ENCODE results near the gene SLC35F4. TPM values are rescaled to one million over a fixed set of nuclear protein-coding genes. Genes with fewer than 3 reads are reported as not detected.

Gene SLC35F4
- total RNA-seq, 2 experiments from 2014 or later = not detected

- no peaks in the 10 kb centered on the region for H3K9me3 Mint-ChIP-seq
- H3K27ac Mint-ChIP-seq = no peak overlapping the region
- no peaks in the 10 kb centered on the region for H3K36me3 Mint-ChIP-seq
- H3K4me3 Mint-ChIP-seq = no peak overlapping the region
- H3K4me1 Mint-ChIP-seq (ENCODE audit: low read depth) = no peaks in the 10 kb centered on the region
- intact Hi-C loops (cut with micrococcal nuclease) = loop anchor here (2.0 kb wide), 1 partner anchor 380 kb away; no protein-coding TSS in a partner anchor
- H3K27me3 Mint-ChIP-seq = no peaks in the 10 kb centered on the region
- DNase-seq = no peak
- ChIA-PET POLR2A (no interaction called here), CTCF (interaction anchor here (1.1 kb wide), 1 partner anchor 9 kb away, joined by 5 read pairs; no protein-coding TSS in a partner anchor)
Observed at GRCh38 chr14:57692671-57693070, 173.2 kb downstream of the SLC35F4 start.

DNA sequence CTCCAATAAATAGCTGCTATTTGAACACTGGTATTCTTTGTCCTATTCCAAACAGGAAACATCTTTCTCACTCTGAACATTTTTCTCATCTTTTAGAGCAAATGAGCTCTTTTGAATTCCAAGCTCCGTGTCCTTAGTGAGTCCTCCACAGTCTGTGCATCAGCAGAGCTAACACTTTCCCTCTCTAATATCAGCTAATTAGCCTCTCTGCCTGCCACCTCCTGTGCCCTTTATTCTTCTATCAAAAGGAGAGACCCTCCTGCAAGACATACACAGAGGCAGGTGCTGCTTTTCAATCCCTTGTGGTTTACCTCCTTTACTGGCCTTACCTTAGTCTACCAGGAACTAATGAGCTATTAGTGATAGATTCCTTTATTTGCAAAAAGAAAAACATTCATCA lies 178.5 kb downstream of the SLC35F4 start:
- Mint-ChIP-seq H3K9me3 (no peaks in the 10 kb centered on the region), H3K36me3 (no peaks in the 10 kb centered on the region)
- intact Hi-C loops (cut with micrococcal nuclease) = no loop called here

GRCh38 chr14:57686304-57686703 lies 179.6 kb downstream of the SLC35F4 start:
- no peaks in the 10 kb centered on the region for H3K27me3 Mint-ChIP-seq
- no peak for DNase-seq
- H3K4me1 Mint-ChIP-seq (ENCODE audit: low read depth) = no peaks in the 10 kb centered on the region
- H3K27ac Mint-ChIP-seq = no peak overlapping the region
- H3K9me3 Mint-ChIP-seq = no peaks in the 10 kb centered on the region
- CTCF ChIA-PET = no interaction called here
- POLR2A ChIA-PET = no interaction called here
- intact Hi-C loops (cut with micrococcal nuclease) = no loop called here
- no peak overlapping the region for H3K4me3 Mint-ChIP-seq
- H3K36me3 Mint-ChIP-seq = no peaks in the 10 kb centered on the region

More for the DNA sequence above, 178.5 kb downstream of the SLC35F4 start:
- ChIA-PET POLR2A (no interaction called here), CTCF (no interaction called here)
- no peak for DNase-seq
- H3K27me3 Mint-ChIP-seq = no peaks in the 10 kb centered on the region
- H3K4me3 Mint-ChIP-seq = no peak overlapping the region
- no peaks in the 10 kb centered on the region for H3K4me1 Mint-ChIP-seq (ENCODE audit: low read depth)
- no peak overlapping the region for H3K27ac Mint-ChIP-seq

- CTCF ChIA-PET = no interaction called here
- Mint-ChIP-seq H3K27me3 (no peaks in the 10 kb centered on the region), H3K4me3 (no peak overlapping the region), H3K9me3 (peaks cover 13% of the 10 kb centered on the region), H3K36me3 (no peaks in the 10 kb centered on the region), H3K27ac (no peak overlapping the region), H3K4me1 (ENCODE audit: low read depth) (no peaks in the 10 kb centered on the region)
- no peak for DNase-seq
- POLR2A ChIA-PET = no interaction called here
- intact Hi-C loops (cut with micrococcal nuclease) = no loop called here
Observed at GRCh38 chr14:57671021-57671420, 194.9 kb downstream of the SLC35F4 start.

DNA sequence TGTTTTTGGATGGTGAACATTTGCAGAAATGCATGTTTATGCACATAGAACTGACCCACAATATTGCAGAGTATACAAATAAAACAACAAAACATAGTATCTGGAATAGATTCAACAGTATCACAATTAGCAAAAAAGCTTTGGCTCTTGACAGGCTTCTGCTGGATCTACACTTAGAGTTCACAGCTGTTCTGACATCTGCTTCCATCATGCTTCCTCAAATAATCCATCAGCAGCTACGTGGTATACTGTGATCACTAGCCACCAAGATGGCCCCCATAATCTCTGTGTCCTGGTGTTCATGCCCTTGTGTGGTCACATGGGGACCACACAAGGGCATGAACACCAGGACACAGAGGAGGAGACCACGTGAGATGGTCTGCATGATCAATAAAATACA lies 205.7 kb downstream of the SLC35F4 start:
- Mint-ChIP-seq H3K36me3 (no peaks in the 10 kb centered on the region), H3K4me3 (no peak overlapping the region), H3K27me3 (peaks cover 2% of the 10 kb centered on the region), H3K4me1 (ENCODE audit: low read depth) (no peaks in the 10 kb centered on the region), H3K27ac (no peak overlapping the region), H3K9me3 (peaks cover 15% of the 10 kb centered on the region)
- DNase-seq = no peak
- CTCF ChIA-PET = no interaction called here
- intact Hi-C loops (cut with micrococcal nuclease) = no loop called here
- POLR2A ChIA-PET = no interaction called here

DNA sequence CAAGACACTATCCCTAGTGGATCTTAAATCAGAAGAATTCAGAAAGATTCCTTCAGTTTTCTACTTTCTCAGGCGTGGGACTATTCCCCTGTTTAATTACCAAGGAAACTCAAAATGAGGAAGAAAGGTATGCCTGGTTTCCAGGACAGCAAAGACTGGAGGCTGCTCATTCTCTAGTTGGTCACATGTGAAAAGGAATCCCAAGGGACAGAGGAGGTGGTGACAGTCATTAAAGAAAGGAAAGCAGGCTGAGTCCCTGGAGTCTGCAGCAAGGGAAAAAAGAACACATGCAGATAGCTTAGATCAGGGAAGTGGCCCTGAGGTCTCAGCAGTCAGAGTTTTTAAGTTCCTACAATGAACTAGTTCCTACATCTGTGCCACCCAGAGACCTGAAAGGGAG lies 206.8 kb downstream of the SLC35F4 start:
- ChIA-PET POLR2A (no interaction called here), CTCF (no interaction called here)
- no peak overlapping the region for H3K4me3 Mint-ChIP-seq
- no peak overlapping the region for H3K27ac Mint-ChIP-seq
- no peak for DNase-seq
- H3K4me1 Mint-ChIP-seq (ENCODE audit: low read depth) = no peaks in the 10 kb centered on the region
- peaks cover 2% of the 10 kb centered on the region for H3K27me3 Mint-ChIP-seq
- peaks cover 15% of the 10 kb centered on the region for H3K9me3 Mint-ChIP-seq
- no peaks in the 10 kb centered on the region for H3K36me3 Mint-ChIP-seq
- intact Hi-C loops (cut with micrococcal nuclease) = no loop called here

DNA sequence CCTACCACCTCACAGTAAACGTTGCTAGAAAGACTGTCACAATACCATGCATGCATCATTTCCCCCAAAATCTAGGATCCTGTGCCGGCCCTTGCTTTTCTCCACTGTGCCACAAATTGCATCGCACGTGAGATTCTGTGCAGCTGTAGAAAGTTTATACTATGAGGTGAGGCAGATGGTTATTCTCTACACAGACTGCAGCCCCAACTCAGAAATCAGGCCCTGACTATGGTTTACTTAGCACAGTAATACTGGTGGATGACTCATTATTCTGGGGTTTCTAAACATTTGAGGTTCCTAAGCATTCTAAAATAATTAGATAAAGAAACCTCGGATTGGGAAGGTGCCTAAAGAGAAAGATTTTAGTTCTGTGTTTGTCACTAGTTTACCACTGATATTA lies 208.4 kb downstream of the SLC35F4 start:
- CTCF ChIA-PET = no interaction called here
- no peaks in the 10 kb centered on the region for H3K36me3 Mint-ChIP-seq
- peaks cover 5% of the 10 kb centered on the region for H3K9me3 Mint-ChIP-seq
- no peak overlapping the region for H3K4me3 Mint-ChIP-seq
- H3K4me1 Mint-ChIP-seq (ENCODE audit: low read depth) = no peaks in the 10 kb centered on the region
- H3K27ac Mint-ChIP-seq = no peak overlapping the region
- POLR2A ChIA-PET = no interaction called here
- intact Hi-C loops (cut with micrococcal nuclease) = no loop called here
- peaks cover 2% of the 10 kb centered on the region for H3K27me3 Mint-ChIP-seq
- no peak for DNase-seq

DNA sequence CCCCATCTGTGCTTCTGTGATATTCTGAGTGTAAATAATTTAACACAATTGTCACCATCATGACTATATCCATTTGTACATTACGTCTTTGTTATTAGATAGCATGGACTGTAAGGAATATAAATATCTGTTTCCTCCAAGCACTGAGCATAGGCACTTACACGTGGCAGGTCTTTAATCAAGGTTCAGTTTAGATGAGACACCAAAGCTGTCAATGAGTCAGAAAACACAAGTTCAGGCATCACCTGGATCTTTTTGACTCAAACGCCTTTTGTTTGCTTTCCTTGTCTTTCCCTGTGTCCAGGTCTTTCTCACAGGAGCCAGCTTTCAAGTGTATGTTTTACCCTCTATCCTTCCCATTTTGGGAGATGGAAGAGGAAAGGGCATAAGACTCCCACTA lies 209.0 kb downstream of the SLC35F4 start:
- intact Hi-C loops (cut with micrococcal nuclease) = no loop called here
- no peak for DNase-seq
- Mint-ChIP-seq H3K27ac (no peak overlapping the region), H3K4me3 (no peak overlapping the region), H3K9me3 (no peaks in the 10 kb centered on the region), H3K4me1 (ENCODE audit: low read depth) (no peaks in the 10 kb centered on the region), H3K27me3 (peaks cover 2% of the 10 kb centered on the region), H3K36me3 (no peaks in the 10 kb centered on the region)
- CTCF ChIA-PET = no interaction called here
- POLR2A ChIA-PET = no interaction called here

- H3K9me3 Mint-ChIP-seq = no peaks in the 10 kb centered on the region
- POLR2A ChIA-PET = no interaction called here
- no peak for DNase-seq
- H3K27me3 Mint-ChIP-seq = peaks cover 2% of the 10 kb centered on the region
- intact Hi-C loops (cut with micrococcal nuclease) = no loop called here
- no peaks in the 10 kb centered on the region for H3K4me1 Mint-ChIP-seq (ENCODE audit: low read depth)
- H3K27ac Mint-ChIP-seq = no peak overlapping the region
- H3K4me3 Mint-ChIP-seq = no peak overlapping the region
- H3K36me3 Mint-ChIP-seq = no peaks in the 10 kb centered on the region
- CTCF ChIA-PET = no interaction called here
Observed at GRCh38 chr14:57652769-57653168, 213.1 kb downstream of the SLC35F4 start.

- POLR2A ChIA-PET = no interaction called here
- H3K4me3 Mint-ChIP-seq = no peak overlapping the region
- intact Hi-C loops (cut with micrococcal nuclease) = no loop called here
- peaks cover 3% of the 10 kb centered on the region for H3K9me3 Mint-ChIP-seq
- H3K36me3 Mint-ChIP-seq = no peaks in the 10 kb centered on the region
- H3K4me1 Mint-ChIP-seq (ENCODE audit: low read depth) = no peaks in the 10 kb centered on the region
- no peaks in the 10 kb centered on the region for H3K27me3 Mint-ChIP-seq
- no peak overlapping the region for H3K27ac Mint-ChIP-seq
- DNase-seq = no peak
- CTCF ChIA-PET = no interaction called here
Observed at GRCh38 chr14:57641776-57642175, 224.1 kb downstream of the SLC35F4 start.

DNA sequence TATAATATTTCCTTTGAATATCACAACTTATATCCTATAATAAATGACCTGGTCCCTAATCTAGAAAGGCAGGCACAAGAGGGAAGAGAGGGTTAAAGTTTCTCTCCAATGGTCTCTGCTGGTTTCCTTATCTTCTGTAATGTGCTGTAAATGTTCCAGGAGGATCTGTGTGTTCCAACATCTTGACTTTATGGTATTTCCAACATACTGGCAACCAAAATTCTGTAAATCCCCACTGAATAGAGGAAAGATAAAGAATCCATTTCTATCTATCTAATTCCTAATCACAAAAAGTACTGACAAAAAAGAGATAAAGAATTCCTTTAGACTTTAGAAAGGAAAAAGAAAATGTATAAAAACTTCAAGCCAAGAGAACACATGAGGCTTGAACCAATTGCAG lies 225.9 kb downstream of the SLC35F4 start:
- Mint-ChIP-seq H3K9me3 (peaks cover 3% of the 10 kb centered on the region), H3K4me1 (ENCODE audit: low read depth) (no peaks in the 10 kb centered on the region), H3K4me3 (no peak overlapping the region), H3K27ac (no peak overlapping the region), H3K36me3 (no peaks in the 10 kb centered on the region), H3K27me3 (no peaks in the 10 kb centered on the region)
- no peak for DNase-seq
- CTCF ChIA-PET = no interaction called here
- POLR2A ChIA-PET = no interaction called here
- intact Hi-C loops (cut with micrococcal nuclease) = no loop called here

GRCh38 chr14:57637901-57638300 lies 228.0 kb downstream of the SLC35F4 start:
- intact Hi-C loops (cut with micrococcal nuclease) = no loop called here
- no peak overlapping the region for H3K27ac Mint-ChIP-seq
- H3K36me3 Mint-ChIP-seq = no peaks in the 10 kb centered on the region
- POLR2A ChIA-PET = no interaction called here
- CTCF ChIA-PET = no interaction called here
- H3K4me3 Mint-ChIP-seq = no peak overlapping the region
- no peaks in the 10 kb centered on the region for H3K27me3 Mint-ChIP-seq
- no peaks in the 10 kb centered on the region for H3K4me1 Mint-ChIP-seq (ENCODE audit: low read depth)
- no peak for DNase-seq
- no peaks in the 10 kb centered on the region for H3K9me3 Mint-ChIP-seq

DNA sequence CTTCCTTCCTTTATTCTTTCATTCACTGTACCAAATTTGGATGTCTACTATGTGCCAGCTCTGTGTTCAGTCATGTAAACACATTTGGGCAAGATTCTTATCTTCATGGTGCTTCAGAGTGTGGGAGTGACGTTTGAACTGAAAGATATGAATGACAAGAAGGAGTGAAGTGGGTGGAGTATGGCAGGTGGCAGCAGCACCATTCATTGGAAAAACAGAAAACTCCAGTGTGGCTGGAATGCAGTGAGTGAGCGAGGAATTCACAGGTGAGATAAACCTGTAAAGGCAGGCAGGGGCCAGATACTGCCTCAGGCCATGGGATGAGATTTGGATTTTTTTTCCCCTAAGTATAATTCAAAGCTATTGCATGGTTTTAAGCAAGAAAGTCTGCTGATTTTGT lies 231.6 kb downstream of the SLC35F4 start:
- POLR2A ChIA-PET = no interaction called here
- H3K4me1 Mint-ChIP-seq (ENCODE audit: low read depth) = no peaks in the 10 kb centered on the region
- no peak for DNase-seq
- intact Hi-C loops (cut with micrococcal nuclease) = no loop called here
- no peaks in the 10 kb centered on the region for H3K9me3 Mint-ChIP-seq
- H3K27me3 Mint-ChIP-seq = no peaks in the 10 kb centered on the region
- H3K27ac Mint-ChIP-seq = no peak overlapping the region
- H3K4me3 Mint-ChIP-seq = no peak overlapping the region
- CTCF ChIA-PET = no interaction called here
- H3K36me3 Mint-ChIP-seq = no peaks in the 10 kb centered on the region

- intact Hi-C loops (cut with micrococcal nuclease) = no loop called here
- H3K4me1 Mint-ChIP-seq (ENCODE audit: low read depth) = no peaks in the 10 kb centered on the region
- no peak for DNase-seq
- H3K27me3 Mint-ChIP-seq = no peaks in the 10 kb centered on the region
- no peak overlapping the region for H3K4me3 Mint-ChIP-seq
- no peaks in the 10 kb centered on the region for H3K9me3 Mint-ChIP-seq
- ChIA-PET POLR2A (no interaction called here), CTCF (no interaction called here)
- no peaks in the 10 kb centered on the region for H3K36me3 Mint-ChIP-seq
- no peak overlapping the region for H3K27ac Mint-ChIP-seq
Observed at GRCh38 chr14:57632649-57633048, 233.2 kb downstream of the SLC35F4 start.

All from activated CD4-positive, alpha-beta memory T cell treated with anti-CD3 and anti-CD28 coated beads for 36 hours (primary cell).